ENCODE measurements around the gene MPI.

GRCh38 chr15:74907163-74907870 lies 17.5 kb downstream of the MPI start:
- no peak for TF ChIP-seq EZH2phosphoT487 (IDR thresholded peaks at IDR 0.05; ENCODE audit: insufficient read depth, low read depth)
- TF ChIP-seq EZH2 (IDR thresholded peaks at IDR 0.05; ENCODE audit: insufficient read depth, poor library complexity, severe bottlenecking) = no peak
